Activated naive CD4-positive, alpha-beta T cell treated with anti-CD3 and anti-CD28 coated beads, Interleukin-2, amount 10 ng/mL, durations not matched to agents 7 days and 5 days (primary cell): ENCODE data around the gene PACS2.
A peak's percentile ranks its signal among the peaks of the same experiment; 100 is the strongest.
"Not testable (repeated sequence)": the region's sequence is repeated elsewhere in the genome, so short reads cannot be mapped to it uniquely, and the experiment has no call there.

Experiments used
- CTCF ChIA-PET: fragments of 350-600 bp; sonication (Branson Sonifier 250); formaldehyde crosslinking; loops from one replicate; lab custom pipeline; 2021; ENCODE audit warnings: antibody characterized with exemption; lab: Charles Lee
- DNase-seq: peaks from one replicate; pipeline ENCODE4 v3.0.0-alpha.2; 2020
- H3K27ac Mint-ChIP-seq: one replicate; pipeline ENCODE4 v1.8.0; 2021; ENCODE audit warnings: mild to moderate bottlenecking, moderate library complexity, mixed read lengths
- H3K27me3 Mint-ChIP-seq: one replicate; pipeline ENCODE4 v1.8.0; 2021; ENCODE audit warnings: mild to moderate bottlenecking, mixed read lengths
- H3K36me3 Mint-ChIP-seq: one replicate; pipeline ENCODE4 v1.8.0; 2021; ENCODE audit warnings: mixed read lengths
- H3K4me1 Mint-ChIP-seq: one replicate; pipeline ENCODE4 v1.8.0; 2021; ENCODE audit warnings: mixed read lengths
- H3K4me3 Mint-ChIP-seq: one replicate; pipeline ENCODE4 v1.8.0; 2021; ENCODE audit warnings: mild to moderate bottlenecking, moderate library complexity, mixed read lengths
- H3K9me3 Mint-ChIP-seq: one replicate; pipeline ENCODE4 v1.8.0; 2021; ENCODE audit warnings: mixed read lengths

PACS2 gene

DNA sequence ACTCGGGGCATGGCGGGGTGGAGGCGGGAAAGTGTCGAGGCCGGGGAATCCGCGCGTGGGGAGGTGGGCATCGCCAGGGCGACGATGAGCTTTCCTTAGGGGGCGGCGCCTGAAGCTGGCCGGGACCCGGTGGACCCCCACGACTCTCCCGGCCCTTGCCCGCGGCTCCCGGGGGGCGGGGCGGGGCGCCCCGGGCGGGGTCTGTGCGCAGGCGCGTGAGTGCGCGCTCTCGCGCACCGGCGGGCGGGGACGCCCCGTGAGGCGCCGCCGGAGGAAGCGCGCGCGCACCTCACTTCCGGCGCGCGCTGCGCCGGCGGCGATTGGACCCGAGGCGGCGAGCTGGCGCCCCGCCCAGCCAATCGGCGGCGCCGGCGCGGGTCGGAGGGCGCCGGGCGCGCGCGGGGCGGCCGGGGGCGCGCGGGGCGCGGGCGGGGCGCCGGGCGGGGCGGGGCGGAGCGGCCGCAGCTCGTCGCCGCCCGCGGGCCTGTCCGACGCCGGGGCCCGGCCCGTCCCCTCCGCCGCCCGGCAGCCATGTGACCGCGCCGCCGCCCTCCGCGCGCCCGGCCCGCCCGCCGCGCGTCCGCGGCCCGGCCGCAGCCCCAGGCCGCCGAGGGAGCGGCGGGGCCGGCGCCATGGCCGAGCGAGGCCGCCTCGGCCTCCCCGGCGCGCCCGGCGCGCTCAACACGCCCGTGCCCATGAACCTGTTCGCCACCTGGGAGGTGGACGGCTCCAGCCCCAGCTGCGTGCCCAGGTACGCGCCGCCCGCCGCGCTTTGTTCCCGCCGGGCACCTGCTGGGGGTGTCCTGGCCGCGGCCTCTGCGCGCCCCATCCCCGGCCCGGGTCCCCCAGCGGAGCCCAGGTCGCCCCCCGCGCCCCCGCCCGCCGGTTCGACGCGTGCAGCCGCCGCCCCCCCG is at the start of gene PACS2:
Gene PACS2 (plus strand): TSS at position 462 of the 914 bp plus-strand sequence. CDS start 171 bp downstream, at position 633.
- CTCF ChIA-PET: interaction anchor here (1.1 to 1.4 kb wide), 3 partner anchors 9 to 113 kb away, joined by 4 to 6 read pairs (median 4); partner anchors contain the start of gene BRF1
- peak; percentile 72 for DNase-seq
- H3K4me3 Mint-ChIP-seq: peak within 1 kb of the TSS; percentile 87
- peaks cover 18% of the 10 kb centered on the region for H3K27me3 Mint-ChIP-seq
- peak within 1 kb of the TSS; percentile 87 for H3K27ac Mint-ChIP-seq
- peaks cover 26% of the 10 kb centered on the region for H3K4me1 Mint-ChIP-seq
- H3K9me3 Mint-ChIP-seq: no peaks in the 10 kb centered on the region
- H3K36me3 Mint-ChIP-seq: peaks cover 5% of the 10 kb centered on the region

DNA sequence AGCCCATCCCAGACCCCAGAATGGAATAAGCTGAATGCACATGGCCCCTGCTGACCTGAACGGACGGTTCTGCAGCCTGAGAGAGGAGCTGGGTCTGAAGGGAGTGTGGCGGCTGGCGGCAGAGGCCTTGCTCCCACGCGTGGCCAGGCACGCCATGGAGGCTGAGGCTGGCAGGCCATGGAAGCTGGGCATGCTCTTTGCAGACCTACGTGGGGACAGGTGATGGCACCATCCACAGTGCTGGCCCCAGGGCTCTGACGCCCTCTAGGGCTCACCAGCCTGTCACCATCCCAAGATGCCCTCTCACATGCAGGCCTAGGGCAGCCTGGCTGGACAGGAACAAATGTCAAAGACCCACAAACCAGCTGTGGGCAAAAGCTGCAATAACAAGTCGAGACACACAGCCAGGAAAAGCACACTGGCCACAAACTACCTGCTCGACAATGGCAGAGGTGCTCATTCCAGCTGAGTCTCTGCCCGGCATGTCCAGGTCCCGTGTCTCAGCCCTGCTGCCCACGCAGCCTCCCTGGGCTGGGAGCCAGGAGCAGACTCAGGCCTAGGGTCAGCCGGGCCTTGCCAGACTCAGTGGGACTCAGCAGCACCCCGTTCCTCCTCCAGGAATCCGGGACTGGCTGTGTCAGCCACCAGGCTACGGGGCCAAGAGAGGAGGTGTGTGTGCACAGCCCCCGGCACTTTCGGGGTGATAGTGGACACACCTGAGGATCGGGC is 46.6 kb upstream of the PACS2 start:
- Mint-ChIP-seq H3K27ac (no peak overlapping the region), H3K36me3 (peaks cover 1% of the 10 kb centered on the region), H3K9me3 (no peaks in the 10 kb centered on the region), H3K4me3 (no peak overlapping the region), H3K4me1 (no peaks in the 10 kb centered on the region), H3K27me3 (no peaks in the 10 kb centered on the region)
- DNase-seq: no peak
- CTCF ChIA-PET: interaction anchor here (1.0 kb wide), 1 partner anchor 15 kb away, joined by 3 read pairs; no protein-coding TSS in a partner anchor

DNA sequence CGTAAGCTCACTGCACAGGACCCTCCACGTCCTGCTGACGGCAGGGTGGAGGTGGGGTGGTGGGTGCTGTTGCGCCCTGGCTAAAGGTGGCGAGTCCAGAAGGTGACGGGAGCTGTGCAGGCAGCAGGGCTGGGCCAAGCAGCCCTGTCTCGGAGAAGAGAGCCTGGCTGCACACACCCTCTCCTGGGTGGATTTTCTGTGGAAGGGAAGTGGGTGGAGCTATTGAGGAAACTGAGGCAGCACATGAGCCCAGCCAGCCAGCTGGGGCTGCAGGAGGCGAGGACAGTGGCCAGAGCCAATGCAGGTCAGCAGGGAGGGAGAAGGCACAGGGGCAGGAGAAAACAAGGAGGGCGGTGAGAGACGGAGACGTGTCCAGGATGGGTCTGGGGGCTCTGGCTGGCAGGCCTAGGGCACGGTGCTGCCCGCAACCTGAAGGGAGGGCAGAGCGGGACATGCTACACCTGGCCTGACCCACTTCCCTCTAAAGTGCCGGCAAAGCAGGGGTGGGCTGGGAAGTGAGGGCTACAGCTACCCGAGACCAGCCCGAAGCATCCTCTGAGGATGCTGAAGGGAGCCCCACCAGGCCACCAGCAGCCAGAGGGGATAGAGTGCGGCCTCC is 45.7 kb upstream of the PACS2 start:
- Mint-ChIP-seq H3K4me3 (no peak overlapping the region), H3K27ac (no peak overlapping the region), H3K9me3 (no peaks in the 10 kb centered on the region), H3K36me3 (peaks cover 1% of the 10 kb centered on the region), H3K4me1 (no peaks in the 10 kb centered on the region), H3K27me3 (no peaks in the 10 kb centered on the region)
- CTCF ChIA-PET: no interaction called here
- DNase-seq: no peak

DNA sequence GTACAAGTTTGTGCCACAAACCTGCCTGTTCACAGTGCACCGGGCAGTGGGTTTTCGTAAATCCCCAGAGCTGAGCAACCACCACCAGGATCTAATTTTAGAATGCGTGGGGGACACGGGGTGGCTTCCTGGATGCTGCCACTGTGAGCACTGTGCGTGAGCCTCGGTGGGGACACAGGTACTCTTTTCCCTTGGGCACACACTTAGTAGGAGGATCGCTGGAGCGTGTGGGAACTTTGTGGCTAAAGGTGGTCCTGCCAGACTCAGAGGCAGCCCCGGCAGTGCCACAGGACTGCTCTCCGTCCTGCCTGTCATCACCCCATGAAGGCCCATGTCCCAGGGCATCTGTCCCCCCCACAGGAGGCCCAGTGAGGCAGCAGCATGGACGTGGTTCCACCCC is 45.1 kb upstream of the PACS2 start:
- Mint-ChIP-seq H3K36me3 (peaks cover 1% of the 10 kb centered on the region), H3K4me3 (no peak overlapping the region)

DNA sequence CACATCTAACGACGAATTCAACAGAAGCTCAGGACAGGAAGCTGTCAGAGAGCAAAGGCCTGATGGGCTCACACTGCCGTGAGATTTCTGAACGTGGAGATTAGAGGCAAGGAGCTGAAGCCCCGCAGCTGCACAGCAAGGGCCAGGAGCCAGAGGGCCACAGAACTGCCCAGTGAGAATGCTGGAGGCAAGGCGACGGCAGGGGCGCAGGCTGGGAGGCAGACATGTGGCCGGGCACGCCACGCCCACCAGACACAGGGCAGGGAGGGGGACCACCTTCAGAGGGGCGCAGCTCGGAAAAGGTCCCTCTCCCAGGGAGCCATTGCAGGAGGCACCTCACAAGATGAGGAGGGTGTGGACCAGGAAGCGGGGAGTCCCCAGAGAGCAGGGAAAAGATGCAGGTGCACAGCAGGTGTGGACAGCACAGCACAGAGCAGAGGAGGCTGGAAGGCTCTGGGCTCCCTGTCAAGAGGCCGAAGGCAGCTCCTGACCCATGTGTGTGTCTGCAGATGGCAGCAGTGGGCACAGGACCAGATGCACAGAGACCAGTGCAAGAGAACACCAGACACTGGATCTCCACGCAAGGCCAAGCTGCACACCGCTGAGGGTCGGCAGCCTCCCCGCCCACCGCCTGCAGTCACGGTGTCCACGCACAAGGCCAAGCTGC is 43.2 kb upstream of the PACS2 start:
- no peaks in the 10 kb centered on the region for H3K4me1 Mint-ChIP-seq

More for the DNA sequence above, 45.1 kb upstream of the PACS2 start:
- CTCF ChIA-PET: no interaction called here
- Mint-ChIP-seq H3K9me3 (no peaks in the 10 kb centered on the region), H3K27ac (no peak overlapping the region), H3K4me1 (no peaks in the 10 kb centered on the region), H3K27me3 (no peaks in the 10 kb centered on the region)
- DNase-seq: no peak

DNA sequence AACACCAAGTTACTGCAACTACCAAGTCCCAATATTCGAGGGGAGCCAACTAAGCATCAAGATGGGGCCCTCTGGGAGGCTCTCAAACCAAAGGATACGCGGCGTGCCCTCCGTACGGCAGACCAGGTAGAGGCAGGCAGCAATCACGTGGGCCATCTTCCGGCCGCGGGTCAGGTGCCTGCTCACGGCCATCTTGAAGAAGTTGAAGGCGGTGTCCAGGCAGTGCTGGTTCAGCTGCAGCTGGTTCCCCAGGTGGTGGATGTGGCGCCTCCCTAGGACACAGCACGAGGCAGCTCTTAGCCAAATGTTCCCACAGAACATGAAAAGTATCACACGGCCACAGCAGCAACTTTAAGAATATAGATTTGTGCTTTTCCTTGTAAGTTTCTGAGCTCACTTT is 41.9 kb upstream of the PACS2 start:
- Mint-ChIP-seq H3K36me3 (no peaks in the 10 kb centered on the region), H3K27me3 (no peaks in the 10 kb centered on the region), H3K27ac (no peak overlapping the region), H3K4me3 (no peak overlapping the region), H3K4me1 (no peaks in the 10 kb centered on the region), H3K9me3 (no peaks in the 10 kb centered on the region)
- CTCF ChIA-PET: no interaction called here
- no peak for DNase-seq

More for the DNA sequence above, 43.2 kb upstream of the PACS2 start:
- Mint-ChIP-seq H3K36me3 (no peaks in the 10 kb centered on the region), H3K9me3 (no peaks in the 10 kb centered on the region), H3K27ac (no peak overlapping the region), H3K27me3 (no peaks in the 10 kb centered on the region), H3K4me3 (no peak overlapping the region)
- CTCF ChIA-PET: interaction anchor here (0.9 to 1.1 kb wide), 2 partner anchors 11 to 24 kb away, joined by 3 read pairs; partner anchors contain the start of gene BTBD6
- DNase-seq: no peak

DNA sequence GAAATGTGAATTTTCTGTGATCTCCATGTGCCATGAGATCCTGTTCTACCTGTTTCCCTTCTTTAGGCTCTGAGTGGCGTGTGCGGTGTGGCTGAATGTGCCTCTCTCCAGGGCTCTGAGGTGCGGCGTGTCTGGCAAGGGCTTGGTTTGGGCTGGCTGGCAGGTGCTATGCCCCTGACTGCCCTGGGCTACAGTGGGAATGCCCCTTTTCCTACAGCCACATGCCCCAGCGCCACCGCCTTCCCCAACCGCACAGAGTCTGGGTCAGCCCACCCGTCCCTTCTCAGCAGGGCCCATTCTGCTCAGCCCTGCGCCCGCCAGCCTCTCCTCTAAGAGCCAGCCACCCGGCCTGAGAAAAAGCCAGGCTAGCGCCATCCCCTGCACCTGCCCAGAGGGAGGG is 41.5 kb upstream of the PACS2 start:
- CTCF ChIA-PET: no interaction called here
- H3K27ac Mint-ChIP-seq: no peak overlapping the region
- no peak for DNase-seq
- H3K4me3 Mint-ChIP-seq: no peak overlapping the region
- no peaks in the 10 kb centered on the region for H3K4me1 Mint-ChIP-seq
- H3K9me3 Mint-ChIP-seq: no peaks in the 10 kb centered on the region
- no peaks in the 10 kb centered on the region for H3K36me3 Mint-ChIP-seq
- no peaks in the 10 kb centered on the region for H3K27me3 Mint-ChIP-seq

DNA sequence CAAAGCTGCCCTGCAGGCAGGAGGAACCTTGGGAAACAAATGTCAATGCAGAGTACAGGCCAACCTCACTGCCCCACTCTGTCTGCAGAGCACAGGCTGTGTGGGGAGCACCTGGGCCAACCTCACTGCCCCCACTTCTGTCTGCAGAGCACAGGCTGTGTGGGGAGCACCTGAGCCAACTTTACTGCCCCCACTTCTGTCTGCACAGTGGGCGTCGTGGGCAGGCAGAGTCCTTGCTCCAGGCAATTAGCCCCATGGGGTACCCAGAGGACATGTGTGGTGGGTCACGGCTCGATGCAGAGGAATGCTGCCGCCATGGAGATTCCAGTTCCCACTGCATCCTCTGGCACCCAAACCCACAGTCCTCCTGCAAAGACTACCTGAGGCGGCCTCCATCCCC is 39.9 kb upstream of the PACS2 start:
- Mint-ChIP-seq H3K4me1 (peaks cover 4% of the 10 kb centered on the region), H3K27ac (no peak overlapping the region), H3K9me3 (no peaks in the 10 kb centered on the region), H3K36me3 (no peaks in the 10 kb centered on the region), H3K27me3 (no peaks in the 10 kb centered on the region), H3K4me3 (no peak overlapping the region)
- DNase-seq: no peak
- CTCF ChIA-PET: no interaction called here

DNA sequence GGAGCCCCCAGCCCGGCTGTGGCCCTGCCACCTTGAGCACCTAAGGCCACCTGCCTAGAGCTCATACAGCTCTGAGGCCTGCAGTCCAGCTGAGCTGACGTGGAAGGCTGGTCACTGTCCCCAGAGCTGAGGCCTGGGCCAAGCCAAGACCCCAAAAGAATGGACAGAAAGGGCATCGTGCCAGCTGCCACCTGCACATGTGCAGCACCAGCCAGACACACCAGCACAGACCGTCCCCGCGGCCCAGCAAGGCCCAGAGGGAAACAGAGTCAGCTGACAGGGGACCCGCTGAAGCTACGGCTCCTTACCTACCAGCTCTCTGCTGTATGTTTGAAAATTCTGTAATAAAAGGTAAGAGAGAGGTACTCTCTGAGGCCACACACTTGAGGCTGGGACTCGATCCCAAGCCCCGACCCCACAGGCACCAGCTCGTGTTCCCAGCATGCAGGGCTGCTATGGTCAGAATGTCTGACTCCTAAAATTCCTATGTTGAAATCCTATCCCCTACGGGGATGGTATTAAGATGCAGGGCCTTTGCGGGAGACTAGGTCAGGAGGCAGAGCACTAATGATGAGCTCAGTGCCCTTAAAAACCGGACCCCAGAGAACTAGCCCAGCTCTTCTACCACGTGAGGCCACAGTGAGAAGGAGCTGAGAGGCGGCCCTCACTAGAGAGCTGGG is 39.1 kb upstream of the PACS2 start:
- no peaks in the 10 kb centered on the region for H3K36me3 Mint-ChIP-seq
- H3K27ac Mint-ChIP-seq: no peak overlapping the region
- peaks cover 6% of the 10 kb centered on the region for H3K4me1 Mint-ChIP-seq
- CTCF ChIA-PET: no interaction called here
- no peak overlapping the region for H3K4me3 Mint-ChIP-seq
- no peaks in the 10 kb centered on the region for H3K9me3 Mint-ChIP-seq
- H3K27me3 Mint-ChIP-seq: no peaks in the 10 kb centered on the region
- no peak for DNase-seq

DNA sequence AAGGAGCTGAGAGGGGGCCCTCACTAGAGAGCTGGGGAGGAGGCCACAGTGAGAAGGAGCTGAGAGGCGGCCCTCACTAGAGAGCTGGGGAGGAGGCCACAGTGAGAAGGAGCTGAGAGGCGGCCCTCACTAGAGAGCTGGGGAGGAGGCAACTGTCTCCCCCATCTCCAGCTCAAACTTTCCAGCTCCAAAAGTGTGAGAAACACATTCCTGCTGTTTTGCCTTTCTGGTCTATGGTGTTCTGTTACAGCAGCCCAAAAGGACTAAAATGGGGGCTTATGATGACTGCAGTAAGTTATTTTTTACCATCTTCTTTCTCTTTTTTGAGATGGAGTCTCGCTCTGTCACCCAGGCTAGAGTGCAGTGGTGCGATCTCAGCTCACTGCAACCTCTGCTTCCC is 37.1 kb upstream of the PACS2 start:
- CTCF ChIA-PET: interaction anchor here (1.3 kb wide), 1 partner anchor 108 kb away, joined by 3 read pairs; no protein-coding TSS in a partner anchor
- DNase-seq, H3K27me3 Mint-ChIP-seq, H3K4me3 Mint-ChIP-seq, H3K9me3 Mint-ChIP-seq, H3K36me3 Mint-ChIP-seq, H3K27ac Mint-ChIP-seq: not testable (repeated sequence)
- H3K4me1 Mint-ChIP-seq: peaks cover 15% of the 10 kb centered on the region

DNA sequence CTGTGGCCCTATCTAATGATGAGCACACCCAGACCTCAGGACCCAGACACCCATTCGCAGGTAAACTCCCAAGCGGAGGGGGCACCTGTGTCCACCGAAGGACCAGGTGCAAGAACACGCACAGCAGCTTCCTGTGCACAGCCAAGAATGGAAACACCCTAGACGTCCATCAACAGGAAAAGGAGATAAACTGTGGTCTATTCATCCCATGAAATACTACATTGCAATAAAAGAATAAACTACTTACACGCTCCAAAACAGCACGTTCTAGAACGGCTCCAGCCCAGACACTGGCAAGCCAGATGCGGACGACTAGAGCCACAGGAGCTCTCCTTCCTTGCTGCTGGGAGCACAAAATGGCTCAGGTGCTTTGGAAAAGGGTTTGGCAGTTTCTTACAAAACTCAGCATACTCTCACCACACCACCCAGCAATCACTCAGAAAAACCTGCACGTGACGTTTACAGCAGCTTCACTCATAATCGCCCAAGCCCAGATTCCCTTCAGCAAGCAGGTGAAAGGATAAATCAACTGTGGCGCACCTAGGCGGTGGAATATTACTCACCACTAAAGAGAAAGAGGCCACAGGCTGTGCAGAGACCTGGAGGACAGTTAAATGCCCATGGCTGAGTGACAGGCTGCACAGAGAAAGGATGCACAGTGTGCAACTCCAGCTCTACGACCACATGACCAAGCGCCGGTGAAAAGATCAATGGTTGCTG is 34.7 kb upstream of the PACS2 start:
- H3K36me3 Mint-ChIP-seq: peaks cover 5% of the 10 kb centered on the region
- CTCF ChIA-PET: interaction anchor here (0.7 to 1.6 kb wide), 2 partner anchors 10 to 21 kb away, joined by 3 to 4 read pairs; no protein-coding TSS in a partner anchor
- H3K4me1 Mint-ChIP-seq: peaks cover 37% of the 10 kb centered on the region
- H3K27me3 Mint-ChIP-seq: no peaks in the 10 kb centered on the region
- no peak for DNase-seq
- H3K4me3 Mint-ChIP-seq: no peak overlapping the region
- H3K27ac Mint-ChIP-seq: no peak overlapping the region
- H3K9me3 Mint-ChIP-seq: no peaks in the 10 kb centered on the region

DNA sequence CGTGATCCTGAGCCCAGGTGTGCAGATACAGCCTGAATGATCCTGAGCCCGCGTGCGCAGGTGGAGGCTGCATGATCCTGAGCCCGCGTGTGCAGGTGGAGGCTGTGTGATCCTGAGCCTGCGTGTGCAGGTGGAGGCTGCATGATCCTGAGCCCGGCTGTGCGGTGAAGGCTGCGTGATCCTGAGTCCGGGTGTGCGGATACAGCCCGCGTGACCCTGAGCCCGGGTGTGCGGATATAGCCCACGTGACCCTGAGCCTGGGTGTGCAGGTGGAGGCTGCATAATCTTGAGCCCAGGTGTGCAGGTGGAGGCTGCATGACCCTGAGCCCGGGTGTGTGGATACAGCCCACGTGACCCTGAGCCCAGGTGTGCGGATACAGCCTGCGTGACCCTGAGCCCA is 34.0 kb upstream of the PACS2 start:
- CTCF ChIA-PET: interaction anchor here (1.6 kb wide), 1 partner anchor 10 kb away, joined by 4 read pairs; no protein-coding TSS in a partner anchor
- Mint-ChIP-seq H3K4me1 (peaks cover 37% of the 10 kb centered on the region), H3K36me3 (peaks cover 5% of the 10 kb centered on the region), H3K4me3 (no peak overlapping the region), H3K27me3 (no peaks in the 10 kb centered on the region), H3K9me3 (no peaks in the 10 kb centered on the region), H3K27ac (no peak overlapping the region)
- DNase-seq: no peak
